ENCODE data around the gene MIP. TPM values are rescaled to one million over a fixed set of nuclear protein-coding genes. Genes with fewer than 3 reads are reported as not detected.
A peak's percentile ranks its signal among the peaks of the same experiment; 100 is the strongest.
"Not testable (repeated sequence)": the region's sequence is repeated elsewhere in the genome, so short reads cannot be mapped to it uniquely, and the experiment has no call there.

MIP gene
- not detected for total RNA-seq

GRCh38 chr12:56454557-56454956 lies at the start of gene MIP:
Gene MIP (minus strand): TSS chr12:56454657. CDS start chr12:56454613, 44 bp downstream.
- no peak for DNase-seq (ENCODE audit: low spot score in 2 of 2)
- 86% methylated on average over 5 of the region's 5 CpGs for WGBS
- TF ChIP-seq CTCF (IDR thresholded peaks at IDR 0.05) (no peak), POLR2AphosphoS5 (IDR thresholded peaks at IDR 0.05) (no peak), POLR2A (IDR thresholded peaks at IDR 0.05) (no peak), EP300 (IDR thresholded peaks at IDR 0.05) (no peak)
- Histone ChIP-seq H3K4me1 (peaks cover 4% of the 10 kb centered on the region), H3K27ac (no peak within 1 kb of the TSS), H3K36me3 (no peaks in the 10 kb centered on the region), H3K9me3 (no peaks in the 10 kb centered on the region), H3K27me3 (no peaks in the 10 kb centered on the region), H3K4me3 (no peak within 1 kb of the TSS)

GRCh38 chr12:56499879-56500278 lies 45.4 kb upstream of the MIP start:
- not testable (repeated sequence) for H3K27ac ChIP-seq; H3K36me3 ChIP-seq; H3K4me3 ChIP-seq; H3K9me3 ChIP-seq; H3K4me1 ChIP-seq; H3K27me3 ChIP-seq; DNase-seq (ENCODE audit: low spot score in 2 of 2)
- 88% methylated on average over 13 of the region's 13 CpGs for WGBS

- not testable (repeated sequence) for H3K27ac ChIP-seq; DNase-seq (ENCODE audit: low spot score in 2 of 2); H3K4me1 ChIP-seq; H3K36me3 ChIP-seq; H3K27me3 ChIP-seq; H3K9me3 ChIP-seq; H3K4me3 ChIP-seq
- 84% methylated on average over 9 of the region's 9 CpGs for WGBS
Measured at GRCh38 chr12:56499452-56499851, 45.0 kb upstream of the MIP start.

GRCh38 chr12:56498126-56498902 lies 43.9 kb upstream of the MIP start:
- not testable (repeated sequence) for H3K27ac ChIP-seq; H3K27me3 ChIP-seq; DNase-seq (ENCODE audit: low spot score in 2 of 2); H3K9me3 ChIP-seq; H3K4me1 ChIP-seq; H3K4me3 ChIP-seq; H3K36me3 ChIP-seq
- 86% methylated on average over 14 of the region's 14 CpGs for WGBS

GRCh38 chr12:56496704-56497103 lies 42.2 kb upstream of the MIP start:
- H3K36me3 ChIP-seq, H3K4me1 ChIP-seq, H3K27ac ChIP-seq, H3K4me3 ChIP-seq, H3K9me3 ChIP-seq: not testable (repeated sequence)
- DNase-seq (ENCODE audit: low spot score in 2 of 2) = peak in 1 of 2 donors; percentile 77
- peaks cover 11% of the 10 kb centered on the region for H3K27me3 ChIP-seq
- peak in 1 of 2 donors; percentile 46 for TF ChIP-seq CTCF (IDR thresholded peaks at IDR 0.05)
- WGBS = 16% methylated on average over 8 of the region's 17 CpGs

- H3K27ac ChIP-seq; H3K4me1 ChIP-seq; H3K4me3 ChIP-seq; H3K9me3 ChIP-seq; DNase-seq (ENCODE audit: low spot score in 2 of 2); H3K36me3 ChIP-seq: not testable (repeated sequence)
- 95% methylated on average over 17 of the region's 27 CpGs for WGBS
- H3K27me3 ChIP-seq = peaks cover 21% of the 10 kb centered on the region
Measured at GRCh38 chr12:56494481-56494880, 40.0 kb upstream of the MIP start.

- no CpG with 5 or more reads among the region's 15 CpGs for WGBS
- H3K4me1 ChIP-seq; H3K9me3 ChIP-seq; DNase-seq (ENCODE audit: low spot score in 2 of 2); H3K27ac ChIP-seq; H3K36me3 ChIP-seq; H3K4me3 ChIP-seq: not testable (repeated sequence)
- peaks cover 21% of the 10 kb centered on the region for H3K27me3 ChIP-seq
Measured at GRCh38 chr12:56494106-56494415, 39.6 kb upstream of the MIP start.

- H3K27me3 ChIP-seq = peaks cover 21% of the 10 kb centered on the region
- DNase-seq (ENCODE audit: low spot score in 2 of 2); H3K9me3 ChIP-seq; H3K36me3 ChIP-seq; H3K4me3 ChIP-seq; H3K27ac ChIP-seq; H3K4me1 ChIP-seq: not testable (repeated sequence)
- 82% methylated on average over 14 of the region's 31 CpGs for WGBS
Measured at GRCh38 chr12:56493409-56494105, 39.1 kb upstream of the MIP start.
